Stimulated activated CD4-positive, alpha-beta T cell treated with anti-CD3 and anti-CD28 coated beads, Interleukin-1b, Interleukin-23, amount 100 ng/mL, for 4 hours (primary cell): ENCODE measurements around the gene ACYP1.
"Not testable (repeated sequence)": the region's sequence is repeated elsewhere in the genome, so short reads cannot be mapped to it uniquely, and the experiment has no call there.

Experiments used
- DNase-seq, 2 donors: peaks; one replicate each; pipeline ENCODE4 v3.0.0-alpha.2; 2020; ENCODE audit warnings: low read depth in 2 of 2

ACYP1 gene

DNA sequence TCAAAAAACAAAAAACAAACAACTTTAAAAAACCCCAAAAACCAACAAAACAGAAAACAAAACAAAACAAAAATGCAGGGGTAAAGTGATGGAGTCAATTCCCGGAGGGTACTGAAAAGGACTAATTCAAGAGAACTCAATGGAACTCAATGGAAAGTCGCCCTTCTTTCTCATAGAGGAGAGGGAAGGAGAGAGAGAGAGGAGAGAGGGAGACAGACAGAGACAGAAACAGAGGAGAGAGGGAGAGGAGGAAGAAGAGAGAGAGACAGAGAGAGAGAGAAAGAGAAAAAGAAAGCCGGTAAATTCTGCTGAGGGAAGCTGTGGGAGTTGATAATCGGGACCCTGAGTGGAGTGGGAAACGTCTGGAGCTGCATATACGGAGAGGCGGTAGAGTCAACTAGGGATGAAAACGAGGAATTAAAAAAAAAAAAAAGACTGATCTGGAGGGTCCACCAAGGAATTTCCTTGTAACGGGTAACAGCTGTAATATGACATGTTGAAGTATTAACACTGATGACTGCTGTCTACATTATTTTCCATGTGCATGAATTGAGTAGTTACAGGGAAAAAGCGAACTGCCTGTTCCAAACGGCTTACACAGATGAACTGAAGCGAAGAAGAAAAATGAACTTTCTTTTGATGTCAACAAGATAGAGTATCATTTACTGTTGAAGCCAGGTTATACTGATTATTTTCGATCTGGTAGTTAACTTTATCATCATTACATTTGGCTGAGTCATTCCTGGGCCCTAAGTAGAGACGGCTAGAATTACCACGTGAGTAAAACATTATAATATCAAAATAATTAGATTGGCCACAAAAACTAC is 4.7 kb upstream of the ACYP1 start:
- no peak for DNase-seq

DNA sequence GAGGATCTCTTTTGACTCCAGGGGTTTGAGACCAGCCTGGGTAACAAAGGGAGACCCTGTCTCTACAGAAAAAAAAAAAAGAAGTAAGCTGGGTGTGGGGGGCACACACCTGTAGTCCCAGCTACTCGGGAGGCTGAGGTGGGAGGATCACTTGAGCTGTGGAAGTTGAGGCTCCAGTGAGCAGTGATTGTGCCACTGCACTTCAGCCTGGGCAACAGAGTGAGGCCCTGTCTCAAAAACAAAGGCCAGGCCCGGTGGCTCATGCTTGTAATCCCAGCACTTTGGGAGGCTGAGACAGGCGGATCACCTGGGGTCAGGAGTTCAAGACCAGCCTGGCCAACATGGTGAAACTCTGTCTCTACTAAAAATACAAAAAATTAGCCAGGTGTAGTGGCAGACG is 3.9 kb upstream of the ACYP1 start:
- DNase-seq, result not testable (repeated sequence)

DNA sequence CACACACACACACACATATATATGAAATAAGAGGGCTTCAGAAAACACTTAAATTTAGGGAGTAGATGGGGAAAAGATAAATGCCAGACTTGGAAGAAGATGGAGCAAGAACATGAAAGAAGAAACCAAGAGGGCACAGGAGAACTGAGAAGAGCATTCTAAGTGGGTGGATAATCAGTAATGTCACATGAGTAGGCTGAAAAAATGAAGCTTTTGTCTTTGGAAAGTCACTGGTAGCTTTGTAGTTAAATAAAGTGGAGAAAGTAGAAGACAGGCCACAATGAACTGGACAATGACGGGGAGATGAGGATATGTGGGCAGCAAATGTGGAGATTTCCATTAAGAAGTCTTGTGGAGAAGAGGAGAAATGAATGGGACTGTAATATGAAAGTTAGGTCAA is 3.4 kb upstream of the ACYP1 start:
- no peak for DNase-seq

DNA sequence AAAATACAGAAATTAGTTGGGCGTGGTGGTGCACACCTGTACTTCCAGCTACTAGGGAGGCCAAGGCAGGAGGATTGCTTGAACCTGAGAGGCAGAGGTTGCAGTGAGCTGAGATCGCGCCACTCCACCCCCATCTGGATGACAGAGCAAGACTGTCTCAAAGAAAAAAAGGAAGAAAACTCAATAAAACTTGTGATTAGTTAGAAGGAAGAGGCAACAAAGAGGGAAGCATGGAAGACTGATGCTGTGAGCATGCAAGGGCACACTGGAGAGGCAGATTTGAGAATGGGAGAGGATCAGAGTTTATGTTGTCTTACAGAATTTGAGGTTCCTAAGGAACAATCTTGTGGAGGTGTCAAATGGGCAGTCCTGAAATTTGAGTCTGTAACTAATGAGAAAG is 2.9 kb upstream of the ACYP1 start:
- DNase-seq, result no peak

DNA sequence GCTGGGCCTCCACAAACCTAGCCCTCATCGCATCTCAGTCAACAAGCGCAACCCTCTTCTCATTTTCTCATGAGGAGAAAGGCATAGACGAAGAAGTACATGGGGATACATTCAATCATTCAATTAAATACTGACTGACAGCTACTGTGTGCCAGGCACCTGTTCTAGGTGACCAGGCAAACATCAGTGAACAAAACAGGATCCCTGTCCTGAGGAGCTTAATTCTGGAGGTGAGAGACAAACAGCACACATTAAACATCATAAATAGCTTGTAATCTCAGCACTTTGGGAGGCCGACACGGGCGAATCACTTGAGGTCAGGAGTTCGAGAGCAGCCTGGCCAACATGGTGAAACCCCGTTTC is 362 bp upstream of the ACYP1 start:
- no peak for DNase-seq

DNA sequence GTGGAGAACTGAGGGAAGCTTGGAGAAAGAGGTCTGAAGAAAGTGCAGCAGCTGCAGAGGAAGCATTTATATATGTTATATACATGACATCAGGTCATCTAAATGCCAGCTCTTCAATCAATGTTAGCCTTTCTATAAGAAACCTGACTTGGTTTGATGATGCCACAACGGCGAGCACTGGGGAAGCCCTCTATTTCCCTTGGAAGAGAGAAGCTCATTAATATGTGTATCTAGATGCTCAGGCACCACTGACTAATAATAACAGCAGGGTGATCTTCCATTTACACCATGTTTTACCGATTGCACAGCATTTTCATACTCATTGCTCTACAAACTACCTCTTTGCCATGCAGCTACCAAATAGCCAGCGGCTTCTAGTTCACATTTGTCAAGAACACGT is 811 bp downstream of the ACYP1 start:
- DNase-seq, result no peak

DNA sequence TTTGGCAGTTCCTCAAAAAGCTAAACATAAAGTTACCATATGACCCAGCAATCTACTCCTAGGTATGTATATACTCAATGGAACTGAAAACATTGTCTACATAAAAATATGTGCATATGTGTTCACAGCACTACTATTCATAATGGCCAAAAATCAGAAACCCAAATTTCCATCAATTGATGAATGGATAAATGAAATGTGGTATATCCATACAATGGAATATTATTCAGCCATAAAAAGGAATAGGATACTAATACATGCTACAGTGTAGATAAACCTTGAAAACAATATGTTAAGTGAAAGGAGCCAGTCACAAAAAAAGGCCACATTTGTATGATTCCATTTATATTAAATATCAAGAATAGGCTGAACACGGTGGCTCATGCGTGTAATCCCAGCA is 3.4 kb downstream of the ACYP1 start:
- no peak for DNase-seq

DNA sequence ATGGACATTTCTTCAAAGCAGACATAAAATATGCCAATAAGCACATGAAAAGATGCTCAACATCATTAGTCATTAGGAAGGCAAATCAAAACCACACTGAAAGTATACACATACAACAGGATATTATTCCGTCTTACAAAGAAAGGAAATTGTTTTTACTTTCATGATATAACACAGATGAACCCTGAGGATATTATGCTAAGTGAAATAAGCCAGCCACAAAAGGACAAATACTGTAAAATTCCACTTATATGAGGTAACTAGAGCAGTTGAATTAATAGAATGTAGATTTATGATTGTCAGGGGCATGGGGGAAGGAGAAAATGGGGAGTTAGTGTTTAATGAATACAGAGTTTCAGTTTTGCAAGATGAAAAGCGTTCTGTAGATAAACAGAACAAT is 4.2 kb downstream of the ACYP1 start:
- DNase-seq, result no peak

DNA sequence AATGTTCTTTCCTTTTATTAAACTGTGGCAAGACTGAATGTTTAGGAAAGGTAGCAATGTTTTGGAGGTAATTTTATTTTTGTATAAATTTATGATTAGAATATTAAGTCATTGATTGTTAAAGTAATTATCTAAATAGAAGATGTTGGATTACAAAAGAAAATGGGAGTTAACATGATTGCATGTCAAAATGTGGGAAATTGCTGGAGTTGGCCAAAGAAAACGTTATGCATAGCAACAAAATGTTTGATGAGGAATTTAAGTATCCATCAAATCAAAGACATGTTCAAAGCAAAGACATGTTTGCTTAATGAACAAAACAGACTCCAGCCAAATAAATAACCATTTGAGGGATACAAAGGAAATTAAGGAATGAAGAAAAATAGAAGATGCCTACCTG is 9.4 kb downstream of the ACYP1 start:
- DNase-seq, result no peak

DNA sequence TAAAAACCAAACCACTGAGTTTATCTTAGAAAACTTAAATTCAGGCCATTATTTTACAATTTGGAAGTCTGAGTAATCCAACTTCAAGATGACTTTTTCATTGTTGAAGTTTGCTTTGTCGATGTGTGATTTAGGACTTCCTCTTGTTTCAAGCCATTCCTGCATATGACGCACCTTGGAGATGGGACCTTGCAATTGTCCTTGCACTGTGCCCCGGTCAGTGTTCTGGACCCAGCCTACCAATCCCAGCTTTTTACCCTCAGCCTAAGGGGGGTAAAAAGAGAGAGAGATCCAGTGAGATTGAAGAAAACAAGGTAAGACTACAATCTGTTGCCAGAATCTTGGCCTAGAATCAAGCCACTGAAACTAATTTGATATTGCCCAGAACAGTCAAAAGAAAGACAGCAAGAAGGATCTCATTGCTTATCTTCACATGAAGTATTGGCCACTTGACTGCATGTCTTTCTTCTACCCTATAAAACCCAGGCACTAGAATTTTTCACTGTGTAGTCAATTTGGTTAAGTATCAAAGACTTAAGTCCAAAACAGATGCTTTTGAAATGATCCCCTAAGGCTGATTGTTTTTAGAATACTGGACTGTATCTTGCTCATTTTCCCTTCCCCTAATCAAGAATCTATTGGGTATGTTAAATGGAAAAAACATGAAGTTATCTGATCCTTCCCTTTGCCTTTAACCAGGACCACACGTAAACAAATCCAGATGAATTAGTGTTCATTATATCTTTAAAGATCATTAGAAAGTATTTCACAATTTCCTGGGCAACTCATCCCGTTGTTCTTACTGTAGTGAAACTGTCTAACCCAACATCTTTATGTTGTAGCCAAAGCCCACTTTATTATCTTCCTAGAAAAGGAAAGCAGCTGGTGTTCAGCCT is 10.2 kb downstream of the ACYP1 start:
- no peak for DNase-seq

DNA sequence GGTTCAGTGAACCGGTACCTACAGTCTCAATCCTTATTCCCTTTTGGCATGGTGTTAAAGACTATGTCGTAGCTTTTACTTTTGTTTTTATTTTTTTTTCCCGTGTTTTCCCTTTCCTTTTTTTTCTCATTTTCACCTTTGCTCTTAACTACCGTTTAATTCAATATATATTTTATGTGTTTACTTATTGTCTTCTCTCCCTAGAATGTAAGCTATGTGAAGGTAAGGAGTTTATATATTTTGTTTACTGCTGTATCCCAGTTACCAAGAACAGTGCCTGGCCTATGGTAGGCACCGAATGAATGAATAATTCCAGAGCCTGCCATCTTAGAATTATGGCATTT is 12.3 kb downstream of the ACYP1 start:
- no peak for DNase-seq

DNA sequence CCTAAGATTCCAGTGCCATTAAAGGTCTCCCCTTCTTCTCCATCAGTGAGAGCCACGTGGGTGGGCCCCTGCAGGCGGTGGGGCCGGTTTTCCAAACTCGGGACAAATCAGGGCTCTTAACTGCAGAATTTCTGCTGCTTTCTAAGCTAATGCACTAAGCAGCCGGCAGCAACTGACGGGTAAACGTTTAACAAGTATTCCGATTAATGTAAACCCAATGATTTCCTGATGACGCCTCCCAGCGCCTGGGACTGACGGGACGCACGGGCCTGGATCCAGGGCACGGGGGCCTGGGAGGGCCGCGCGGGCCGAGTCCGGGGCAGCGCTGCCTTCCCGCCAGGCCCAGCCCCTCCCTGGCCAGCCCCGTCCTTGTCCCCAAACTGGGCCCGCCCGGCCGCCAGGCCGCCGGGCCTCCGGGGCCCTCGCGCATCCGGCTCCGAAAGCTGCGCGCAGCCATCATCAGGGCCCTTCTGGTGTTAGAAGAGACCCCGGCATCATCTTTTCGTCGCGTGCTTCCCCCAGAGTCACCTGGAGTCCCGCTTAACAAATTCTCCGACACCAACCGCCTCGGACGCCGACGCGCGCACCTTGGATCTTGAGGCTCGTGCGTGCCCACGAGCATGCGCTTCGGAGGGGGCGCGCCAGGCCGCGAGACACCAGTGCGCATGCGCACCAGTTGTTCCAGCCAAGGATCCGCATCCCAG is 12.8 kb downstream of the ACYP1 start, which contains the start of gene MLH3:
Gene MLH3, minus strand, starts transcription at position 616 of the 704 bp plus-strand sequence. CDS start 1,812 bp downstream, outside the sequence.
- DNase-seq, result peak; percentile 73 to 76

DNA sequence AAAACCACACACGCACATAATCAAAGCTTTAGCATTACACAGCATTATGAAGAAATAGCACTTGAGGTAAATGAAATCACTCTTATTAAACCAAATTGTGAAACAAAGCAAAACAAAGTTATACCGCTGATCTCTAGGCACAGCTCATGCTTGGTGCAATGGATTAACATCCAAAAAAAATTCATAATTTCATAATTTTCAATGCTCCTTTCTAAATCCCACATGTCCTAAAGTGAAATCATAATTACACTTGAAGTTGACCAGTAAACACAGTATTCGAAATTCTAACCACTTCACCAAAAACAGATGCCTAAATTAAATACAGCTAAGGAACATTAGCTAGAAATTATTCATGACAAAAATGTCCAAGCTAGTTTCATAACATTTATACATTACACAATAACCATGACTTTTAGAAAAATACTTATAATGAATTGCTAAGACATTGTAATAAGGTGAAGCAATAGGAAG is 14.1 kb downstream of the ACYP1 start:
- no peak for DNase-seq

DNA sequence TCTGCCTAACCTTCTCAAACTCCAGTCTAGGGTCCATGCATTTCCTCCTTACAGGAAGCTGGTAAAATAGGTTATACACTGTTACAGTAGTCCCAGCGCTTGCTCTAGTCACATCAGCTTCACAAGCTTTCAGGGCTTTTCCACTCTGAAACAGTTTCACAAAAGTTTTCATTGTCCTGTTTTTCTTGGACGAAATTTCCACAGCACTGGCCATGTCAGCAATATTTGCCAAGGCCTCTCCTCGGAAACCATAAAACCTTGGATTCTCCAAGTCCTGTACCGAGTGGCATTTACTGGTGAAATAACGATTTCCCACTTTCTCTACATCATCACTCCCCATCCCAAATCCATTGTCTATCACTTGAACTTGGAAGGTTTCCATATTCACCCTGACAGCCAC is 14.7 kb downstream of the ACYP1 start:
- no peak for DNase-seq

DNA sequence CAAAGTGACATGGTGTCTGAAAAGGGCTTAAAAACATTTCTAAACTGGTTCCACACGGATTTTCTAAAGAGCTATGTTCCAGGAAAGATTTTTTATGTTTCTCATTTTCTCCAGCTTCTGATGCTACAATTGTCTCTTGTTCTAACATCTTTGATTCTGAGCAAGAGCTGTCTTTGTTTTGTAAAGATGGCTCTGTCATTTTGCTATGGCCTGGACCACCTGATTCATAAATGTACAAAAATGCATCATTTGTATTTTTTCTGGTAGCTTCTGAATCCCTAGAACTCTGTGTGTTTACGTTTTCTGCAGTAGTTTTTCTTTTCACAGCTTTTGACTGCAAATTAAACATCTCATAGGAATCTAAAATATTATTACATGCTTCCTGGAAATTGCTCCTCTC is 15.7 kb downstream of the ACYP1 start:
- DNase-seq, result no peak

DNA sequence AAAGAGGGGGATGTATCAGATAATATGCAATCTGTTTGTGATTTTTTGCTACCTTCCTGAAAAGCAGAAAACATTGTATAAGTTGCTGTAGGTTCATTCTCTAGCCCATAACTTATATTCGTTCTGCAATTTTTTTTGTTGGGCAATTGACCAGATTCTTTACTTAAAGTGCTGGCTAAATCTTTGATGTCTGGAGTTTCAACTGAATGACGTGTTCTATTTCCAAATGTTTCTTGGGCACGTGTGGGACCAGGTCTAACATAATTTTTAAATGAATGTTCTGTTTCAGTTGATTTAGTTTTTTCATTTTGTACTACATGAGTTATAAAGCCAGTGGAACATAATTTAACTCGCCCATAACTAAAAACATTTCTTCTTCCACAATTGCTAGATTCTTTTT is 16.3 kb downstream of the ACYP1 start:
- DNase-seq, result no peak

DNA sequence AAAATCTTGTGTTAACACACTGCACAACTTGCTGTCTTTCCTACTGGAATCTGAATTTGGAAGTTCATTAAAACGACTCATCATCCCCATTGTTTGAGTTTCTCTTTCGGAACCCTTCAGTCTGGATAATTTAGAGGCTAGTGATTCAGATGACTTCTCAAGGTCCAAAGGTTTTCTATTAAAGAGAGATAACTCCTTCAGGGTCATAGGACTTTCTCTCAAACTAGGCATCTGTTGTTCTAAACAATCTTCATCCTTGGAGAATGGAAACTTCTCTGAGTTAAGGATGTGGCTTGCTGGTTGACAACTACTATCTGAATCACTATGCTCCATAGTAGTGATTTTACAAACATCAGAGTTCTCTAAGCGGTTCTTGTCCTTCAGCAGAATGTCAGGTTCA is 16.9 kb downstream of the ACYP1 start:
- no peak for DNase-seq

DNA sequence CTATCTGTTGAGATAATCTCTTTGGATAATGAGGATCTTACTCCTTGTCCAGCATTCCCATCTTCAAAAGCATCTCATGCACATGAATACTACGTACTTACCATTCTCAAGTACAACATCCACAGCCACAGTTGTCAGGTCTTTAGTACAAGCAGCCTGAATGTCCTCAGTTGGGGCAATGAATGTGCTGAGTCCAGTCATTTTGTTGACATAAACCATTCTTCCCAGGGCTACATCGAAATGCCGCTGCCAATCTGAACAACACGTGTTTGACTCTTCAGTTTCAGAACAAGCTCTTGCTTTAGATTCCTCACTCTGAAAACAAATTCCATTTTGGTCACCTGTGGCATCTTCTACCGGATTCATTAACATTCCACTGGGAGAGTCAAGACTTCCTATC is 17.5 kb downstream of the ACYP1 start:
- DNase-seq, result no peak

DNA sequence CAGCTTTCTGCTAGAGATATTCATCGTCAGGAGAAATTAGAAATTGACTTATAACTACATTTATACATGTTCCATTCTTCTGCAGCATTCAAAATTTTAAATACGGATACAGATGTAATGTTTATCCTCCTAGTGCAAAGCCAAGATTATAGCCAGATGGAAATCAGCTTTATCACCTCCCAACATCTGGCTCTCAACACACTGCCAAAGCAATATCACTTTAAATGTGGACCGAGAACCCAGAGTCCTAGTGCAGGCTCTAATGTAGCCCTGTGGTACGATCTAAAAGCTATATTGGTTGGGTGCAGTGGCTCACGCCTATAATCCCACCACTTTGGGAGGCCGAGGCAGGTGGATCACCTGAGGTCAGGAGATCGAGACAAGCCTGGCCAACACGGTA is 19.1 kb downstream of the ACYP1 start:
- no peak for DNase-seq

DNA sequence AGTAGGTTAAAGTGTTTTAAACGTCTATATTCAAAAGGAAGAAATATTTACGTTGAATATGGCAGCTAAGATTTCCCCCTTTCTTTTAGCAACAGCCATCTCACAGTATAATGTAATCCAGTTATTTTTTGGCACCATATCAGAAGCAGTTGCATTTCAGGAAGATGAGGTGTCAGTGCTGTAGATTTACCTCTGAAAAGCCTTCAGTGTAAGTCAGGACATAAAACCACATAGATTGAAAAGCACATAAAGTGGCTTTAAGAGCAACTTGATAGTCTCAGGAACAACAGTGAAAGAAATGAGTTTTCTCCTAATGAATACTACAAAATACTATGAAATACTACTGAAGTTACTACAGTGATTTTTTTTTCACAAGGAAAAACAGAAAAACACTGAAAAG is 19.5 kb downstream of the ACYP1 start:
- DNase-seq, result no peak

DNA sequence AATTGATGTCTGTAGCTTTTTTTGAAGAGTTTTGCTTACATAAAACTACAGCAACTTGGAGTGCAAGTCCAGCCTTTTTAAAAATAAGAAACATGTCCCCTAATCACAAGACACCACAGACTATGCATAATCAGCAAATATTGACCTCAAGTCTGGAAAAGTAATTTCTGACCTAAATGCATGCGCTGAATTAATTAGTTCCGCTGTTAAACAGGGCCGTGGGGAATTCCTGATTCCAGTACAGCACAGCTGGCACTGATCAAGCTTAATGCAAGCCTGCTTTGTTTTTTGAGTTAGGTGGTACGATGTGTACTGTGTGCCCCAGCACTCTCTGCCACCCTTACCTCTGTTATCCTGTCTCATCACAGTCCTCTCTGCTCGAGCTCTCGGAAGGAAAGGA is 21.8 kb downstream of the ACYP1 start:
- no peak for DNase-seq

DNA sequence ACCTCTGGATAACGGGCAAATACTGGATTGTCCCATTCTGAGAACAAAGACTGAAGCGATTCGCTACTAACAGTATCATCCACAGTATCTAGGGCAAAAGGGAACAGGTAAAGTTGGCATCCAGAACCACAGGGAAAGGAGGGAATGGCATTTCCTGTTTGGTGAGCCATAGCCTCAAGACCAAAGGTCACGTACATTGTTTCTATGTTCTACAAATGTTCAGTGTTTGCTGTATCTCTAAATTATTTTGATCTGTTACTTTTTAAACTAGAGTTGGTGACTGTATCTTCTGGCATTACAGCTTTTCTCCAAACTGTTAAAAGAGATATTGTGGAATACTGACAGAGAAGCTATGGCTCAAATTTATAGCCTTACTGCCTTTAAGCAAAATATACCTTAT is 22.2 kb downstream of the ACYP1 start:
- DNase-seq, result no peak
